Measurements from ENCODE around the gene CCT8L2.
"Not testable (repeated sequence)": the region's sequence is repeated elsewhere in the genome, so short reads cannot be mapped to it uniquely, and the experiment has no call there.

Gene CCT8L2

DNA sequence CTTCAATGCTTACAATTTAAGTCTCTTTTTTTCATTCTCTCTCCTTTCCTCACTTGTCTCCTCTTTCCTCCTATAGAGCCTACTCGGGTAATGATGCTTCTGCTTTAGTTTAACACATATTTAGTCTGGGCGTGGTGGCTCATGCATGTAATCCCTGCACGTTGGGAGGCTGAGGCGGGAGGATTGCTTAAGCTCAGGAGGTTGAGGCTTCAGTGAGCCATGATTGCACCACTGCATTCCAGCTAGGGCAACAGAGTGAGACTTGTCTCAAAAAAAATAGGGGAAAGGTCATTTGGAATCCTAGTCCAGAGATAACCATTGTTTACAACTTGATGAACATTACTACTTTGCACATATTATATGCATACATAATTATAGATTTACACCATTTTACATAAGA, 1.4 kb upstream of the CCT8L2 start:
- DNase-seq (ENCODE audit: low spot score): no peak

DNA sequence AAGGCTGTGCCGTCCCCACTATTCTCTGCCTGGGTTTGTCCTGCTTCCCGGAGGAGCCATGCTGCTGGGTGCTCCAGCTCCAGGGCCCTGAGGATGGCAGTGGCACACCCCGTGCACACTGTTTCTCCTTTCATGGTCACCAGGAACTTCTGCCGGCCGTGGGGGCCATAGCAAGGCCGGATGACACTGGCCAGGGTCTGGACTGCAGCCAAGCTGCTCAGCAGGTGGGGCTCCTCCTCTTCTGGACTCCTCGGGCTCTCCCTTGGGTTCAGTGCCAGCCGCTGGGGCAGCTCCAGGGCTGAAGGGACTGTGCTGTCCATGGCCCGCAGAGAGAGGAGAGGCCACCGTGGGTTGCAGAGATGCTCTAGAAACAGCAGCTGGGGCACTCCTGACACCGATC, 379 bp downstream of the CCT8L2 start:
- not testable (repeated sequence) for DNase-seq (ENCODE audit: low spot score)

DNA sequence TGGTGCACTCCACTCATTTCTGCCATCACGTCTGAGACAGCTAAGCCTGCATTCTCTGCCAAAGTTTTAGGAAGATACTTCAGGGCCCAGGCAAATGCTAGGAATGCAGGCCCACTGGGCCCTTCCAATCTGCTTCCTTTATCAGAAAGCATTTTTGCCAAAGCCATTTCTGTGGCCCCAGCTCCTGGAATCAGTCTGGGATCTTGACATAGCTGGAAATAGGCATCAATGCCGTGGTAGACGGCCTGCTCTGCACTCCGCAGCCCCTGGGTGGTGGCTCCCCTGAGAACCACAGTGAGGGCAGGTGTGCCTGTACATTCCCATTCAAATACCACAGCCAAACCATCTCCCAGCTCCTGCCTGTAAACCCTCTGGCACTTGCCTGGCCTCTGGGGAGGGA, 1.5 kb downstream of the CCT8L2 start:
- DNase-seq (ENCODE audit: low spot score): not testable (repeated sequence)

DNA sequence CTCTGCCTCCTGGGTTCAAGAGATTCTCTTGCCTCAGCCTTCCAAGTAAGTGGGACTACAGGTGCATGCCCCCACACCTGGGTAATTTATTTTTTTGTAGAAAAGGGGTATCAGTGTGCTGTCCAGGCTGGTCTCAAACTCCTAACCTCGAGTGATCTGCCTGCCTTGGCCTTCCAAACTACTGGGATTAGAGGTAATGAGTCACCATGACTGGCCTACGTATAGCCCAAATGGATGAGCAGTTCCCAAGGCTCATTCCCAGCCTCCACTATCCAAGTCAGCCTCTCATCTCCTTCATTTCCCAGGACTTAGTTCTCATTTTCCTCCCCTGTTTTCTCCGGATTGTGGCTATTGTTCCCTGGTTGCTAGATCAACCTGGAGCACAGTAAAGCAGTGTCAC, 5.6 kb downstream of the CCT8L2 start:
- no peak for DNase-seq (ENCODE audit: low spot score)

DNA sequence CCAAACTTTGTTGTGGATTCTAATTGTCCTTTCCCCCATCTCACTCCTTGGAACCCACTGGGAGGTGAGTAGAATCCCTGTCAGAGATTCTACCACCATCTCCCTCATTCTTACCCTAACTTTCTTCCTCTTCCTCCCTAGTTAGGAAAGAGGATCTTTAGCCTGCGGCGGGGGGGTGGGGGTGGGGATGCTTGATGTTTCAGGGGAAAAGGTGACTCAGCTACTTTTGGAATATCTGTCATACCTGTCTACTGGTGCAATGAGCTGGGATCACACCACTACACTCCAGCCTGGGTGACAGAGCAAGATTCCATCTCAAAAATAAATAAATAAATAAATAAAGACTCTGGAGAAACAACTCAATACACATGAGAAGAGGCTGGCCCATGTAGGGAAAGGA, 6.4 kb downstream of the CCT8L2 start:
- DNase-seq (ENCODE audit: low spot score): no peak

DNA sequence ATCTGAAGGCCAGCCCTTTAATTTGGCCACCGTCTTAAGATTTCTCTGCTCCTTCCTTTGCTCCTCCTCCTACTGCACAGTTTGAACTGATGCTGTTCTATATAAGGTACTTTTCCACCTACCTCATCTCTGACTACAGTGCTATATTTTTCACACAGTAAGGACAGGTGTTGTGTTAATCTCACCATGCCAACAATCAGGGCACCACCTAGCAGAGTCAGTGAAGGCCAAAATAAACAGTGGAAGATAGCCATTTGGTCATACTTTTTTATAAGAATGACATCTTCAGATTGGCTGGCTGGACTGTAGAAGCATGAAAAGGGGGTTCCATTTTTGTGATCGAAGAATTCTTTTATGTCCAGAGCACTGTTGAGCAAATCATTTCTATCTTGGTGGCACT, 11.7 kb downstream of the CCT8L2 start:
- not testable (repeated sequence) for DNase-seq (ENCODE audit: low spot score)

DNA sequence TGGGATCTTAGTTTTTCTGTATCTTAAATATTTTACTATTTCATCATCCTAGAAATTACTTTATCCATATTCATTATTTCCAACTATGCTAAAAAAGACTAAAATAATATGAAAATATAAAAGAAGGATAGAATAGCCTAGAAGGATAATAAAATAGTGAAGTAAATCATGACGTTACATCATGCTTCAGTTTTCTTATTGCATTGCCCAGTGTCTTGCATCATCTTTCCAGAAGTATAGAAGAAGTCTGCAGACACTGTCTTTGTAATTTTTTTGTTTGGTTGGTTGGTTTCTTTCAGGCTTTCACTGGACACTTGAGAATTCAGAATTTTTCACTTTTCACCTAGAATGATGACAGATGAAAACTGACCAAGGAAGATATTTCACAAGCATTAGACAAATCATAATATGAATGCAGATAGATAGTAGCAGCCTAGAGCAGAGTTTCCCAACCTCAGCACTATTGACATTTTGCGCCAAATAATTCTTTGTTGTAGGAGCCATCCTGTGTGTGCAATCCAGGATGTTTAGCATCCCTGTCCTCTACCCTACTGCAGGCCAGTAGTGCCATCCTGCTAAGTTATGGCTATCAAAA, 23.3 kb downstream of the CCT8L2 start:
- not testable (repeated sequence) for DNase-seq (ENCODE audit: low spot score)

DNA sequence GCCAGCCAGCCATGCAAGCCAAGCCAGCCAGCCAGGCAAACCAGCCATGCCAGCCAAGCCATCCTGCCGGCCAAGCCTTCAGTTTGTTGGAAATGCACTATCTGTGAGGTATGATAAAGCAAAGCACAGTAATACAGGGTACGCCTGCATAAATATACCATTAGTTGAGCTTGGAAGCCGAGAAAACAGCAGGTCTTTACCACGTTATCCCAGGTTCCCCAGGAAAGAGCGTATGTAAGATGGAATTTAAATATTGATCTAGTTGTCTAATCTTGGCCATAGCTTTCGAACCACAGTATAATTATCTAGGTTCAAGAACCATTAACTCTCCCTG, 24.2 kb downstream of the CCT8L2 start:
- no peak for DNase-seq (ENCODE audit: low spot score)

DNA sequence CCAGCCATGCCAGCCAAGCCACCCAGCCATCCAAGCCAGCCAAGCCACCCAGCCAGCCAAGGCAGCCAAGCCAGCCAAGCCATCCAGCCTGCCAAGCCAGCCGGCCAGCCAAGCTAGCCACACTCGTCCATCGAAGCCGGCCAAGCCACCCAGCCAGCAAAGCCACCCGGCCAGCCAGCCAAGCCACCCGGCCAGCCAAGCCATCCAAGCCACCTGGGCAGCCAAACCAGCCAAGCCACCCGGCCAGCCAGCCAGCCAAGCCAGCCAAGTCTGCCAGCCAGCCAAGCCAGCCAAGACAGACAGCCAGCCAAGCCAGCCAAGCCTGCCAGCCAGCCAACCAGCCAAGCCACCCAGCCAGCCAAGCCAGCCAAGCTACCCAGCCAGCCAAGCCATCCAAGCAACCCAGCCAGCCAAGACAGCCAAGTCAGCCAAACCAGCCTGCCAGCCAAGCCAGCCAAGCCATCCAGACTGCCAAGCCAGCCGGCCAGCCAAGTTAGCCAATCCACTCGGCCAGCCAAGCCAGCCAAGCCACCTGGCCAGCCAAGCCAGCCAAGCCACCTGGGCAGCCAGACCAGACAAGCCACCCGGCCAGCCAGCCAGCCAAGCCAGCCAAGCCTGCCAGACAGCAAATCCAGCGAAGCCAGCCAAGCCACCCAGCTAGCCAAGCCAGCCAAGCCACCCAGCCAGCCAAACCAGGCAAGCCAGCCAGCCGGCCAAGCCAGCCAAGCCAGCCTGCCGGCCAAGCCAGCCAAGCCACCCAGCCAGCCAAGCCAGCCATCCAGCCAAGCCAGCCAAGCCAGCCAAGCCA, 24.8 kb downstream of the CCT8L2 start:
- DNase-seq (ENCODE audit: low spot score): not testable (repeated sequence)

DNA sequence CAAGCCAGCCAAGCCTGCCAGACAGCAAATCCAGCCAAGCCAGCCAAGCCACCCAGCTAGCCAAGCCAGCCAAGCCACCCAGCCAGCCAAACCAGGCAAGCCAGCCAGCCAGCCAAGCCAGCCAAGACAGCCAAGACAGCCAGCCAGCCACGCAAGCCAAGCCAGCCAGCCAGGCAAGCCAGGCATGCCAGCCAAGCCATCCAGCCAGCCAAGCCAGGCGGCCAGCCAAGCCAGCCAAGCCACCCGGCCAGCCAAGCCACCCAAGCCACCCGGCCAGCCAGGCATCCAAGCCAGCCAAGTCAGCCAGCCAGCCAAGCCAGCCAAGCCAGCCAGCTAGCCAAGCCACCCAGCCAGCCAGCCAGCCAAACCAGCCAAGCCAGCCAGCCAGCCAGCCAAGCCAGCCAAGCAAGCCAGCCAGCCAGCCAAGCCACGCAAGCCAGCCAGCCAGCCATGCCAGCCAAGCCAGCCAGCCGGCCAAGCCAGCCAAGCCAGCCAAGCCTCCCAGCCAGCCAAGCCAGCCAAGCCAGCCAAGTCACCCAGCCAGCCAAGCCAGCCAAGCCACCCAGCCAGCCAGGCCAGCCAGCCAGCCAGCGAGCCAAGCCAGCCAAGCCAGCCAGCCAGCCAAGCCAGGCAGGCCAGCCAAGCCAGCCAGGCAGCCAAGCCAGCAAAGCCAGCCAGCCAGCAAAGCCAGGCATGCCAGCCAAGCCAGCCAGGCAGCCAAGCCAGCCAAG, 26.0 kb downstream of the CCT8L2 start:
- DNase-seq (ENCODE audit: low spot score): not testable (repeated sequence)

DNA sequence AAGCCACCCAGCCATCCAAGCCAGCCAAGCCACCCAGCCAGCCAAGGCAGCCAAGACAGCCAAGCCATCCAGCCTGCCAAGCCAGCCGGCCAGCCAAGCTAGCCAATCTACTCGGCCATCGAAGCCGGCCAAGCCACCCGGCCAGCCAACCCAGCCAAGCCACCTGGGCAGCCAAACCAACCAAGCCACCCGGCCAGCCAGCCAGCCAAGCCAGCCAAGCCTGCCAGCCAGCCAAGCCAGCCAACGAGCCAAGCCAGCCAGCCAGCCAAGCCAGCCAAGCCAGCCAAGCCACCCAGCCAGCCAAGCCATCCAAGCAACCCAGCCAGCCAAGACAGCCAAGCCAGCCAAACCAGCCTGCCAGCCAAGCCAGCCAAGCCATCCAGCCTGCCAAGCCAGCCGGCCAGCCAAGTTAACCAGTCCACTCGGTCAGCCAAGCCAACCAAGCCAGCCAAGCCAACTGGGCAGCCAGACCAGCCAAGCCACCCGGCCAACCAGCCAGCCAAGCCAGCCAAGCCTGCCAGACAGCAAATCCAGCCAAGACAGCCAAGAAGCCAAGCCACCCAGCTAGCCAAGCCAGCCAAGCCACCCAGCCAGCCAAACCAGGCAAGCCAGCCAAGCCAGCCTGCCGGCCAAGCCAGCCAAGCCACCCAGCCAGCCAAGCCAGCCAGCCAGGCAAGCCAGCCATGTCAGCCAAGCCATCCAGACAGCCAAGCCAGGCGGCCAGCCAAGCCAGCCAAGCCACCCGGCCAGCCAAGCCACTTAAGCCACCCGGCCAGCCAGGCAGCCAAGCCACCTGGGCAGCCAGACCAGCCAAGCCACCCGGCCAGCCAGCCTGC, 26.8 kb downstream of the CCT8L2 start:
- not testable (repeated sequence) for DNase-seq (ENCODE audit: low spot score)

DNA sequence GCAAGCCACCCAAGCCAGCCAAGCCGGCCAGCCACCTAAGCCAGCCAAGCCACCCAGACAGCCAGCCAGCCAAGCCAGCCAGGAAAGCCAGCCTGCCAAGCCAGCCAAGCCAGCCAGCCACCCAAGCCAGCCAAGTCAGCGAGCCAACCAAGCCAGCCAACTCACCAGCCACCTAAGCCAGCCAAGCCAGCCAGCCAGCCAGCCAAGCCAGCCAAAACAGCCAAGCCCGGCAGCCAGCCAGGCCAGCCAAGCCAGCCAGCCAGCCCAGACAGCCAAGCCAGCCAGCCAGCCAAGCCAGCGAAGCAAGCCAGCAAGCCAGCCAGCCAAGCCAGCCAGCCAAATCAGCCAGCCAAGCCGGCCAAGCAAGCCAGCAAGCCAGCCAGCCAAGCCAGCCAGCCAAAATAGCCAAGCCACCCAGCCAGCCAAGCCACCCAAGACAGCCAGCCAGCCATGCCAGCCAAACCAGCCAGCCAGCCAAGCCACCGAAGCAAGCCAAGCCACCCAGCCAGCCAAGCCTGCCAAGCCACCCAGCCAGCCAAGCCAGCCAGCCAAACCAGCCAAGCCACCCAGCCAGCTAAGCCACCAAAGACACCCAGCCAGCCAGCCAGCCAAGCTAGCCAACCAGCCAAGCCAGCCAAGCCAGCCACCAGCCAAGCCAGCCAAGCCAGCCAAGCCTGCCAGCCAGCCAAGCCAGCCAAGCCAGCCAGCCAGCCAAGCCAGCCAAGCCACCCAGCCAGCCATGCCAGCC, 27.6 kb downstream of the CCT8L2 start:
- DNase-seq (ENCODE audit: low spot score): not testable (repeated sequence)

DNA sequence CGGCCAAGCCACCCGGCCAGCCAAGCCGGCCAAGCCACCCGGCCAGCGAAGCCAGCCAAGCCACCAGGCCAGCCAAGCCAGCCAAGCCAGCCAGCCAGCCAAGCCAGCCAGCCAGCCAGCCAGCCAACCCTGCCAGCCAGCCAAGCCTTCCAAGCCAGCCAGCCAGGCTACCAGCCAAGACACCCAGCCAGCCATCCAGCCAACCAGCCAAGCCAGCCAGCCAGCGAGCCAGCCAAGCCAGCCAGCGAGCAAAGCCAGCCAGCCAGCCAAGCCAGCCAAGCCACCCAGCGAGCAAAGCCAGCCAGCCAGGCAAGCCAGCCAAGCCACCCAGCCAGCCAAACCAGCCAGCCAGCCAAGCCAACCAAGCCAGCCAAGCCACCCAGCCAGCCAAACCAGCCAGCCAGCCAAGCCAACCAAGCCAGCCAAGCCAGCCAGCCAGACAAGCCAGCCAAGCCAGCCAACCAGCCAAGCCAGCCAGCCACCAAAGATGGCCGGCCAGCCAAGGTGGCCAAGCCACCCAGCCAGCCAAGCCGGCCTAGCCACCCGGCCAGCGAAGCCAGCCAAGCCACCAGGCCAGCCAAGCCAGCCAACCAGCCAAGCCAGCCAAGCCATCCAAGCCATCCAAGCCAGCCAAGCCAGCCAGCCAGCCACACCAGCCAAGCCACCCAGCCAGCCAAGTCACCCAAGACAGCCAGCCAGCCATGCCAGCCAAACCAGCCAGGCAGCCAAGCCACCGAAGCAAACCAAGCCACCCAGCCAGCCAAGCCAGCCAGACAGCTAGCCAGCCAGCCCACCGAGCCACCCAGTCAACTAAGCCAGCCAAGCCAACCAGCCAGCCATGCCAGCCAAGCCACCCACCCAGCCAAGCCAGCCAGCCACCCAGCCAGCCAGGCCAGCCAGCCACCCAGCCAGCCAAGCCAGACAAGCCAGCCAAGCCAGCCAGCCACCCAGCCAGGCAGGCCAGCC, 28.8 kb downstream of the CCT8L2 start:
- DNase-seq (ENCODE audit: low spot score): no peak

DNA sequence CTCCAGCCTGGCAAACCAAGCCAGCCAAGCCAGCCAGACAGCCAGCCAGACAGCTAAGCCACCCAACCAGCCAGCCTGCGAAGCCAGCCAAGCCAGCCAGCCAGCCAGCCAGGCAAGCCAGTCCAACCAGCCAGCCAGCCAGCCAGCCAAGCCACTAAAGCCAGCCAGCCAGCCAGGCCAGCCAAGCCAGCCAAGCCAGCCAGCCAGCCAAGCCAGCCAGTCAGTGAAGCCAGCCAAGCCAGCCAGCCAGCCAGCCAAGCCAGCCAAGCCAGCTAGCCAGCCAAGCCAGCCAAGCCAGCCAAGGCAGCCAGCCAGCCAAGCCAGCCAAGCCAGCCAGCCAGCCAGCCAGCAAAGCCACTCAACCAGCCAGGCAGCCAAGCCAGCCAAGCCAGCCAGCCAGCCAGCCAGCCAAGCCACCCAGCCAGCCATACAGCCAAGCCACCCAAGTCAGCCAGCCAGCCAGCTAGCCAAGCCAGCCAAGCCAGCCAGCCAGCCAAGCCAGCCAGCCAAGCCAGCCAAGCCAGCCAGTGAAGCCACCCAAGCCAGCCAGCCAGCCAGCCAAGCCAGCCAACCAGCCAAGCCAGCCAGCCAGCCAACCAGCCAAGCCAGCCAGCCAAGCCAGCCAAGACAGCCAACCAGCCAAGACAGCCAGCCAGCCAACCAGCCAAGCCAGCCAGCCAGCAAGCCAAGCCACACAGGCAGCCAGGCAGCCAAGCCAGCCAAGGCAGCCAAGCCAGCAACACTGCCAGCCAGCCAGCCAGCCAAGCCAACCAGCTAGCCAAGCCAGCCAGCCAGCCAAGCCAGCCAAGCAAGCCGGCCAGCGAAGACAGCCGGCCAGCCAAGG, 29.7 kb downstream of the CCT8L2 start:
- no peak for DNase-seq (ENCODE audit: low spot score)

DNA sequence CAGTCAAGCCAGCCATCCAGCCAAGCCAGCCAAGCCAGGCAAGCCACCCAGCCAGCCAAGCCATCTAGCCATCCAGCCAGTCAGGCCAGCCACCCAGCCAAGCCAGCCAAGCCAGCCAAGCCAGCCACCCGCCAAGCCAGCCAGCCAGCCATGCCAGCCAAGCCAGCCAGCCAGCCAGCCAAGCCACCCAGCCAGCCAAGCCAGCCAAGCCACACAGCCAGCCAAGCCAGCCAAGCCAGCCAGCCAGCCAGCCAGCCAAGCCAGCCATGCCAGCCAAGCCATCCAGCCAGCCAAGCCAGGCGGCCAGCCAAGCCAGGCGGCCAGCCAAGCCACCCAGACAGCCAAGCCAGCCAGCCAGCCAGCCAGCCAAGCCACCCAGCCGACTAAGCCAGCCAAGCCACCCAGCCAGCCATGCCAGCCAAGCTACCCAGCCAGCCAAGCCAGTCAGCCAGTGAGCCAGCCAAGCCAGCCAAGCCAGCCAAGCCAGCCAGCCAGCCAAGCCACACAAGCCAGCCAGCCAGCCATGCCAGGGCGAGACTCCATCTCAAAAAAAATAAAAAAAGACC, 31.4 kb downstream of the CCT8L2 start:
- not testable (repeated sequence) for DNase-seq (ENCODE audit: low spot score)

DNA sequence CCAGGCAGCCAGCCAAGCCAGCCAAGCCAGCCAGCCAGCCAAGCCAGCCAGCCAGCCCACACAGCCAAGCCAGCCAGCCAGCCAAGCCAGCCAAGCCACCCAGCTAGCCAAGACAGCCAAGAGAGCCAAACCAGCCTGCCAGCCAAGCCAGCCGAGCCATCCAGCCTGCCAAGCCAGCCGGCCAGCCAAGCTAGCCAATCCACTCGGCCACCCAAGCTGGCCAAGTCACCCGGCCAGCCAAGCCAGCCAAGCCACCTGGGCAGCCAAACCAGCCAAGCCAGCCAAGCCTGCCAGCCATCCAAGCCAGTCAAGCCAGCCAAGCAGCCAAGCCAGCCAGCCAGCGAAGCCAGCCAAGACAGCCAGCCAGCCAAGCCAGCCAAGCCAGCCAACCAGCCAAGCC, 32.0 kb downstream of the CCT8L2 start:
- DNase-seq (ENCODE audit: low spot score): not testable (repeated sequence)

DNA sequence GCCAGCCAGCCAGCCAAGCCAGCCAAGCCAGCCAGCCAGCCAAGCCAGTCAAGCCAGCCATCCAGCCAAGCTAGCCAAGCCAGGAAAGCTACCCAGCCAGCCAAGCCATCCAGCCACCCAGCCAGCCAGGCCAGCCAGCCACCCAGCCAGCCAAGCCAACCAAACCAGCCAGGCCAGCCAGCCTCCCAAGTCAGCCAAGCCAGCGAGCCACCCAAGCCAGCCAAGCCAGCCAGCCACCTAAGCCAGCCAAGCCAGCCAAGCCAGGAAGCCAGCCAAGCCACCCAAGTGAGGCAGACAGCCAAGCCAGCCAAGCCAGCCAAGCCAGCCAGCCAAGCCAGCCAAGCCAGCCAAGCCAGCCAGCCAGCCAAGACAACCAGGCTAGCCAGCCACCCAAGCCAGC, 32.6 kb downstream of the CCT8L2 start:
- DNase-seq (ENCODE audit: low spot score): not testable (repeated sequence)

DNA sequence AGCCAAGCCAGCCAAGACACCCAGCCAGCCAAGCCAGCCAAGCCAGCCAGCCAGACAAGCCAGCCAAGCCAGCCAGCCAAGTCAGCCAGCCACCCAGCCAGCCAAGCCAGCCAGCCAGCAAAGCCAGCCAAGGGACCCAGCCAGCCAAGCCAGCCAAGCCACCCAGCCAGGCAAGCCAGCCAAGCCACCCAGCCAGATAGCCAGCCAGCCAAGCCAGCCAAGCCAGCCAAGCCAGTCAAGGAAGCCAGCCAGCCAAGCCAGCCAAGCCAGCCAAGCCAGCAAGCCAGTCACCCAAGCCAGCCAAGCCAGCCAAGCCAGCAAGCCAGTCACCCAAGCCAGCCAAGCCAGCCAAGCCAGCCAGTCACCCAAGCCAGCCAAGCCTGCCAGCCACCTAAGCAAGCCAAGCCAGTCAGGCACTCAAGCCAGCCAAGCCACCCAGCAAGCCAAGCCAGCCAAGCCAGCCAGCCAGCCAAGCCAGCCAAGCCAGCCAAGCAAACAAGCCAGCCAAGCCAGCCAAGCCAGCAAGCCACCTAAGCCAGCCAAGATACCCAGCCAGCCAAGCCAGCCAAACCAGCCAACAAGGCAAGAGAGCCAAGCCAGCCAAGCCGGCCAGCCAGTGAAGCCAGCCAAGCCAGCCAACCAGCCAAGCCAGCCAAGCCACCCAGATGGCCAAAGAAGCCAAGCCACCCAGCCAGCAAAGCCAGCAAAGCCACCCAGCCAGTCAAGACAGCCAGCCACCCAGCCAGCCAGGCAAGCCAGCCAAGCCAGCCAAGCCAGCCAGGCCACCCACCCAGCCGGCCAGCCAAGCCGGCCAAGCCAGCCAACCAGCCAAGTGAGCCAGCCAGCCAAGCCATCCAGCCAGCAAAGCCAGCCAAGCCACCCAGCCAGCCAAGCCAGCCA, 33.3 kb downstream of the CCT8L2 start:
- no peak for DNase-seq (ENCODE audit: low spot score)

All from HuH-7.5 (cell line).